Mucosa of descending colon (tissue), 3 donors: ENCODE measurements around the gene DNAI7. TPM values are rescaled to one million over a fixed set of nuclear protein-coding genes. Genes with fewer than 3 reads are reported as not detected.

ENCODE experiments used
- ATAC-seq: fragments of 200-7000 bp; cut with Tn5 transposase; one replicate; pipeline ENCODE4 v1.9.1; 2020; ENCODE audit warnings: mild to moderate bottlenecking, moderate library complexity
- DNase-seq, 3 donors: peaks; one replicate each; pipeline ENCODE4 v3.0.0-alpha.2; 2020
- H3K36me3 ChIP-seq: fragments of 200-600 bp; one replicate; pipeline ENCODE4 v1.8.0; 2021; ENCODE audit warnings: low read depth, mild to moderate bottlenecking
- H3K4me1 ChIP-seq: fragments of 200-600 bp; one replicate; pipeline ENCODE4 v1.8.0; 2021; ENCODE audit warnings: low read depth, mild to moderate bottlenecking
- H3K4me3 ChIP-seq: fragments of 200-600 bp; one replicate; pipeline ENCODE4 v1.8.0; 2021; ENCODE audit warnings: mild to moderate bottlenecking
- H3K9me3 ChIP-seq: fragments of 200-600 bp; one replicate; pipeline ENCODE4 v1.8.0; 2021; ENCODE audit warnings: mild to moderate bottlenecking
- CTCF ChIP-seq: fragments of 200-600 bp; IDR thresholded peaks from one replicate; pipeline ENCODE4 v1.8.0; 2022; ENCODE audit warnings: antibody characterized with exemption, mild to moderate bottlenecking
- intact Hi-C, 2 donors: fragments of 100-400 bp; cut with DNase I in 1 of 2; cut with micrococcal nuclease in 1 of 2; formaldehyde crosslinking; loops; one replicate each; pipeline versions ENCODE4 v1.11.0 to v1.11.1; 2022; cut with DNase I, micrococcal nuclease
- total RNA-seq, 3 donors: library from RNA; stranded (reverse); fragmentation: NEBNext Ultra II Directional in 2 of 3; extraction: Animal tissue kit (Norgen Biotek cat#: 25700) in 2 of 3; gene quantifications; one replicate each; pipeline versions ENCODE4 v1.2.1 to v1.2.4, GENCODE V29; 2021 to 2023
- donor health status: DM: no; HTN: no; CAD: no; lungs with moderate emphysema.
- donor health status: DM: no; HTN: no; CAD: no.
- donor health status: DM: no; HTN: yes; CAD: no.

DNAI7 gene
- total RNA-seq, 3 donors from 2014 or later: 1.0 TPM; not detected in 2

- no peak overlapping the region for H3K4me3 ChIP-seq
- TF ChIP-seq CTCF: no peak
- ATAC-seq (no peak), DNase-seq (no peak)
- H3K9me3 ChIP-seq: no peaks in the 10 kb centered on the region
- no peaks in the 10 kb centered on the region for H3K4me1 ChIP-seq
- intact Hi-C loops: no loop called here
- H3K36me3 ChIP-seq: no peaks in the 10 kb centered on the region
Measured at GRCh38 chr12:25083211-25083610, 111.7 kb downstream of the DNAI7 start.

- Histone ChIP-seq H3K4me1 (no peaks in the 10 kb centered on the region), H3K9me3 (no peaks in the 10 kb centered on the region), H3K4me3 (no peak overlapping the region), H3K36me3 (no peaks in the 10 kb centered on the region)
- ATAC-seq (no peak), DNase-seq (no peak)
- intact Hi-C loops: no loop called here
- no peak for TF ChIP-seq CTCF
Measured at GRCh38 chr12:25082628-25083027, 112.3 kb downstream of the DNAI7 start.

GRCh38 chr12:25079393-25079792 is 115.6 kb downstream of the DNAI7 start:
- H3K9me3 ChIP-seq: no peaks in the 10 kb centered on the region
- intact Hi-C loops: no loop called here
- H3K4me1 ChIP-seq: no peaks in the 10 kb centered on the region
- no peak overlapping the region for H3K4me3 ChIP-seq
- DNase-seq (no peak), ATAC-seq (no peak)
- no peaks in the 10 kb centered on the region for H3K36me3 ChIP-seq
- TF ChIP-seq CTCF: no peak

GRCh38 chr12:25074954-25075353 is 120.0 kb downstream of the DNAI7 start:
- DNase-seq: no peak
- Histone ChIP-seq H3K4me1 (no peaks in the 10 kb centered on the region), H3K36me3 (no peaks in the 10 kb centered on the region), H3K4me3 (no peak overlapping the region), H3K9me3 (no peaks in the 10 kb centered on the region)
- no peak for TF ChIP-seq CTCF
- intact Hi-C loops: no loop called here
- ATAC-seq: no peak

GRCh38 chr12:25074113-25074512 is 120.8 kb downstream of the DNAI7 start:
- DNase-seq (no peak), ATAC-seq (no peak)
- no peak for TF ChIP-seq CTCF
- Histone ChIP-seq H3K4me1 (no peaks in the 10 kb centered on the region), H3K9me3 (no peaks in the 10 kb centered on the region), H3K36me3 (no peaks in the 10 kb centered on the region), H3K4me3 (no peak overlapping the region)
- intact Hi-C loops: no loop called here
